ENCODE results near the gene C16orf92. TPM values are rescaled to one million over a fixed set of nuclear protein-coding genes. Genes with fewer than 3 reads are reported as not detected.

C16orf92 gene
- total RNA-seq, 3 donors from 2014 or later (not counting 1 experiment from before 2014, with no cell fraction given): not detected

DNA sequence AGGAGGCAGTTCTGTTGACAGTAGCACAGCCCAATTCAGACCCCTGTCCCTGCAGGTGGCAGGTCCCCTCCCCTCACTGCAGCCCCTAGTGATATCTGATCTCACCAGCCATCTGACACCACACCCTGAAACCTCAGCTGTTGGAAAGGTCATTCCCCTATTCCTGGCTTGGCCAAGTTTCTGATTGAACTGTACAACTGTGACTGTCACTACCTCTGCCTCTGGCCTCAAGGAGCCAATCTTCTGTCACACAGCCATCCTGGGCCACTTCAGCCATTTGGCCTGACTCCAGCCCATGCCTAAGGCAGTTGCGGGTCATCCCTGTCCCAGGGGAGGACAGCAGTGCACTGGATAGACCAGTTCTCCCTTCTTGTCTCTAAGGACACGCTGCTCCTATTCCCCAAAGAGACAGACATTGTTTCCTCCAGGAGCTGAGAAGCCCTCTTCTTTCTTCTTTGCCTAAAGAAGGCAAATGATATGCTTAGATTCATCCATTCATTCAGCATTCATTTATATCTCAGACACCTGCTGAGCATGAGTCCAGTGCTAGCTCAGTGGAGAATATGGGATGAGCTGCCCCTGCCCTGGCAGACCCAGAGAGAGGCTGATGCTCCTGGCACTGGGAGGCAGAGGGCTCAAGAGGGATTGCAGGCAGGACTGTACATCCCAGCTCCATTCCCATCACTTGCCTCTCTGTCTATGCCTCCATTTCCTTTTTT, 38.0 kb downstream of the C16orf92 start:
- Mint-ChIP-seq H3K4me3 (no peak overlapping the region), H3K4me1 (peaks cover 11 to 21% of the 10 kb centered on the region in 2 donors), H3K9me3 (no peaks in the 10 kb centered on the region), H3K27me3 (ENCODE audit: low read depth in 2 of 2) (no peaks in the 10 kb centered on the region), H3K36me3 (no peaks in the 10 kb centered on the region), H3K27ac (no peak overlapping the region)
- no peaks in the 10 kb centered on the region for H3K36me3 ChIP-seq (ENCODE audit: control insufficient read depth, insufficient read depth, low read length)
- H3K27me3 ChIP-seq (ENCODE audit: control insufficient read depth, insufficient read depth, low read length): no peaks in the 10 kb centered on the region
- peaks cover 17% of the 10 kb centered on the region for H3K4me1 ChIP-seq (ENCODE audit: control insufficient read depth, insufficient read depth, low read length)
- intact Hi-C loops (cut with micrococcal nuclease): loop anchor here (10.0 kb wide), 1 partner anchor 344 kb away; the partner anchor contains the start of gene ZNF771
- H3K9me3 ChIP-seq (ENCODE audit: control insufficient read depth, insufficient read depth, low read length): no peaks in the 10 kb centered on the region
- no peak overlapping the region for H3K4me3 ChIP-seq (ENCODE audit: low read length)
- H3K27ac ChIP-seq (ENCODE audit: low read length): no peak overlapping the region
- ATAC-seq: no peak
- TF ChIP-seq, protein P1, sequence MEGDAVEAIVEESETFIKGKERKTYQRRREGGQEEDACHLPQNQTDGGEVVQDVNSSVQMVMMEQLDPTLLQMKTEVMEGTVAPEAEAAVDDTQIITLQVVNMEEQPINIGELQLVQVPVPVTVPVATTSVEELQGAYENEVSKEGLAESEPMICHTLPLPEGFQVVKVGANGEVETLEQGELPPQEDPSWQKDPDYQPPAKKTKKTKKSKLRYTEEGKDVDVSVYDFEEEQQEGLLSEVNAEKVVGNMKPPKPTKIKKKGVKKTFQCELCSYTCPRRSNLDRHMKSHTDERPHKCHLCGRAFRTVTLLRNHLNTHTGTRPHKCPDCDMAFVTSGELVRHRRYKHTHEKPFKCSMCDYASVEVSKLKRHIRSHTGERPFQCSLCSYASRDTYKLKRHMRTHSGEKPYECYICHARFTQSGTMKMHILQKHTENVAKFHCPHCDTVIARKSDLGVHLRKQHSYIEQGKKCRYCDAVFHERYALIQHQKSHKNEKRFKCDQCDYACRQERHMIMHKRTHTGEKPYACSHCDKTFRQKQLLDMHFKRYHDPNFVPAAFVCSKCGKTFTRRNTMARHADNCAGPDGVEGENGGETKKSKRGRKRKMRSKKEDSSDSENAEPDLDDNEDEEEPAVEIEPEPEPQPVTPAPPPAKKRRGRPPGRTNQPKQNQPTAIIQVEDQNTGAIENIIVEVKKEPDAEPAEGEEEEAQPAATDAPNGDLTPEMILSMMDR (IDR thresholded peaks at IDR 0.05): no peak
- 95% methylated on average over 2 of the region's 2 CpGs for WGBS (ENCODE audit: insufficient coverage)
- no peak for DNase-seq

DNA sequence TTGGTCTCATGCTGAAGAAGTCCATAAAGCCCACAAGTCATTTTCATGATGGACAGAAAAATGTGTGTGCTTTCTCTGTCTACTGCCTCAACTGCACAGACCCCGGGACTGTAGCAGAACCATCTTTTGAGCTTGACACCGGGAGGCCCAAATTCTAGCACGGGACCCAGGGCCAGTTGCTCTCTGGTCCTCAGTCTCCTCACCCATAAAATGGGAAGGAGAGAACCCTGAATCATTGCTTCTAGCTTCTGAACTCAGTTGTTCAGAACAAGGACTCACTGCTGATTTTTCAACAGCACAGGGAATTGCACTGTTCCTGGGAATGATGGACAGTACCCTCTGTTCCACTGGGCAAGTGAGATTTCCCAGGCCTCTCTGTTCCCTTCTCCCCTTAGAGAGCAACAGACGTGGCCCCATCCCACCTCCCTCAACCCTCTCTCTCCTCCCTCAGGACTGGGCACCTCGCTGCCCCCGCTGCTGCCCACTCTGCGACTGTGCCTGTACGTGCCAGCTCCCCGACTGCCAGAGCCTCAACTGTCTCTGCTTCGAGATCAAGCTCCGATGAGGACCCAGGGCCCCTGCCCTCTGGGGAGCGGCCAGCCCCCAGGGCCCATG, 40.4 kb downstream of the C16orf92 start:
- Histone ChIP-seq H3K27ac (ENCODE audit: low read length) (peak overlapping the region; percentile 79), H3K4me1 (ENCODE audit: control insufficient read depth, insufficient read depth, low read length) (peaks cover 35% of the 10 kb centered on the region), H3K27me3 (ENCODE audit: control insufficient read depth, insufficient read depth, low read length) (no peaks in the 10 kb centered on the region), H3K36me3 (ENCODE audit: control insufficient read depth, insufficient read depth, low read length) (peaks cover 12% of the 10 kb centered on the region), H3K4me3 (ENCODE audit: low read length) (no peak overlapping the region), H3K9me3 (ENCODE audit: control insufficient read depth, insufficient read depth, low read length) (no peaks in the 10 kb centered on the region)
- H3K4me3 Mint-ChIP-seq: peak overlapping the region; percentile 98
- peaks cover 27 to 41% of the 10 kb centered on the region in 2 donors for H3K4me1 Mint-ChIP-seq
- no peaks in the 10 kb centered on the region for H3K9me3 Mint-ChIP-seq
- WGBS (ENCODE audit: insufficient coverage): 58% methylated on average over 12 of the region's 12 CpGs
- no peaks in the 10 kb centered on the region for H3K36me3 Mint-ChIP-seq
- ATAC-seq (no peak), DNase-seq (no peak)
- intact Hi-C loops (cut with micrococcal nuclease): loop anchor here (10.0 kb wide), 1 partner anchor 341 kb away; the partner anchor contains the start of gene ZNF771
- TF ChIP-seq, protein P1 (IDR thresholded peaks at IDR 0.05): no peak
- H3K27me3 Mint-ChIP-seq (ENCODE audit: low read depth in 2 of 2): no peaks in the 10 kb centered on the region
- H3K27ac Mint-ChIP-seq: peak overlapping the region; percentile 94 to 98

DNA sequence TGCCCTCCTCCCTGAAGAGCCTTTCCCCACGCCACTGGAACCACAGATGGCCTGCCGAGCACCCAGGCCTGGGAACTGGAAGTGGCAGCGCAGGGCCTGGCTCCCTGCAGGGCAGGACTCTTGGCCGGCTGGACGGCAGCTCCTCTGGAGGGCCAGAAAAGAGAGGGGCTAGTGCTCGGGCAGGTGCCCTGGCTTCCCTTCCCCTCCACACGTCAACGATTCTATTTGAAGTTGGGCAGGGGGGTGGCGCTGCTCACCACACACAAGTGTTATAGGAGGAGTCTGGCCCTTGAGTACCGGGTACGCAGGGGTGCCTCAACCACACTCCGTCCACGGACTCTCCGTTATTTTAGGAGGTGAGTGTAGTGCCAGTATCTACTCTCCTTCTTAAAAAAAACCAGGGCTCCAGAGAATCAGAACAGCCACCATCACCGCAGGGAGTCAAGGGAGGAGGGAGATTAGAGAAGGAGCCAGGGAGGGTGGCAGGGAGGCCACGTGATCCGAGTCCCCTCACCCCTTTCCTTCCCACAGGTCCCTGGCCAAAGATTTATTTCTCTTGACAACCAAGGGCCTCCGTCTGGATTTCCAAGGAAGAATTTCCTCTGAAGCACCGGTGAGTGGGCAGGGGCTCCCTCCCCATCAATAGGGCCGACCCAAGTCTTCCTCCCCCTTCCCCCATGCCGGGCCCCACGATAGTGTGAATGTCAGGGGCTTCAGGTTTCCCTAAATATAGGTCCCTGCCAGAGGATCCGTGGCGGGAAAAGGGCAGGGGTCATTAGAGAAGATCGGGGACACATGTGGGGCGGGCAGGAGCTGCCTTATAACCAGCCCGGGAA, 41.1 kb downstream of the C16orf92 start:
- H3K4me3 ChIP-seq (ENCODE audit: low read length): peak overlapping the region; percentile 96
- WGBS (ENCODE audit: insufficient coverage): 1% methylated on average over 16 of the region's 27 CpGs
- TF ChIP-seq, protein P1 (IDR thresholded peaks at IDR 0.05): no peak

More for the DNA sequence above, 41.1 kb downstream of the C16orf92 start:
- peaks cover 42% of the 10 kb centered on the region for H3K4me1 ChIP-seq (ENCODE audit: control insufficient read depth, insufficient read depth, low read length)
- peak; percentile 65 to 81 for DNase-seq
- intact Hi-C loops (cut with micrococcal nuclease): loop anchor here (1.0 to 10.0 kb wide), 2 partner anchors 28 to 341 kb away; partner anchors contain the start of gene ZNF771
- peak overlapping the region; percentile 79 for H3K27ac ChIP-seq (ENCODE audit: low read length)
- Mint-ChIP-seq H3K4me3 (peak overlapping the region; percentile 98), H3K27ac (peak overlapping the region; percentile 94 to 98), H3K4me1 (peaks cover 31 to 47% of the 10 kb centered on the region in 2 donors), H3K27me3 (ENCODE audit: low read depth in 2 of 2) (no peaks in the 10 kb centered on the region), H3K36me3 (no peaks in the 10 kb centered on the region), H3K9me3 (no peaks in the 10 kb centered on the region)
- no peaks in the 10 kb centered on the region for H3K9me3 ChIP-seq (ENCODE audit: control insufficient read depth, insufficient read depth, low read length)
- no peaks in the 10 kb centered on the region for H3K27me3 ChIP-seq (ENCODE audit: control insufficient read depth, insufficient read depth, low read length)
- H3K36me3 ChIP-seq (ENCODE audit: control insufficient read depth, insufficient read depth, low read length): peaks cover 19% of the 10 kb centered on the region
- ATAC-seq: peak in 2 of 3 donors; percentile 19 to 20
